K562 (cell line): Measurements from ENCODE around the gene BRSK1. TPM values are rescaled to one million over a fixed set of nuclear protein-coding genes. Genes with fewer than 3 reads are reported as not detected.

Experiments used
- ATAC-seq: fragments of 200-7000 bp; cut with Tn5 transposase; 3 replicates; pipeline ENCODE4 v1.9.1; 2020; ENCODE audit warnings: moderate library complexity
- BruUV-seq: library from RNA; stranded (reverse); fragments of 400-500 nt; replicated peaks from 2 replicates; lab custom pipeline; 2021; lab: Mats Ljungman, UMichigan
- CTCF ChIA-PET: fragments of 300-600 bp; formaldehyde crosslinking; extraction: SDS; loops from one replicate; lab custom pipeline; 2021; ENCODE audit warnings: low intra/inter-chr PET ratio; lab: Yijun Ruan, JAX
- POLR2A ChIA-PET: fragments of 300-600, 350-650 bp; sonication (Branson Sonifier 250); formaldehyde crosslinking; extraction: SDS; loops from one replicate; lab custom pipeline; 2021; ENCODE audit warnings: antibody characterized with exemption, inconsistent platforms; lab: Yijun Ruan, JAX
- DNase-seq, 4 experiments: peaks; one replicate each; pipeline versions ENCODE4 v3.0.0 to v3.0.0-alpha.2; 2011 to 2018; ENCODE audit warnings: low spot score in 3 of 4, mixed read lengths in 3 of 4; ENCODE audit errors: extremely low read depth in 1 of 4
- FAIRE-seq: peaks from 2 replicates; lab custom pipeline; 2011; peaks lifted over from hg19 to GRCh38; lab: Jason Lieb, UNC
- H2AFZ ChIP-seq: 2 replicates; pipeline ENCODE4 v1.6.0; 2011; ENCODE audit warnings: low read depth, low read length, control low read depth, inconsistent platforms
- H3K27ac ChIP-seq: fragments of 200-600 bp; 3 replicates; pipeline ENCODE4 v1.8.0; 2011; ENCODE audit warnings: low read depth, mild to moderate bottlenecking, control low read depth, inconsistent platforms, low read length, moderate library complexity, mixed read lengths; ENCODE audit errors: extremely low read depth
- H3K27me3 ChIP-seq, 2 experiments: fragments of 300-600 bp in 1 of 2; 2 replicates in 1 of 2; 3 replicates in 1 of 2; pipeline versions ENCODE4 v1.6.0 to v1.8.0; 2011; ENCODE audit warnings: inconsistent platforms in 2 of 2, low read length in 2 of 2, mild to moderate bottlenecking in 1 of 2, mixed read lengths in 1 of 2, moderate library complexity in 1 of 2; ENCODE audit not compliant: control insufficient read depth in 2 of 2, insufficient read depth in 2 of 2
- H3K36me3 ChIP-seq: fragments of 300-600 bp; 3 replicates; pipeline ENCODE4 v1.8.0; 2011; ENCODE audit warnings: mild to moderate bottlenecking, low read length, inconsistent platforms; ENCODE audit not compliant: control insufficient read depth, insufficient read depth
- H3K4me1 ChIP-seq, 2 experiments: fragments of 200-600 bp in 1 of 2; replicated peaks in 1 of 2; 2 replicates in 1 of 2; 3 replicates in 1 of 2; pipeline versions ENCODE4 v1.5.1 to v1.8.0; 2011; ENCODE audit warnings: inconsistent platforms in 2 of 2, low read length in 2 of 2, mild to moderate bottlenecking in 1 of 2, mixed read lengths in 1 of 2, moderate library complexity in 1 of 2; ENCODE audit not compliant: control insufficient read depth in 2 of 2, insufficient read depth in 2 of 2
- H3K4me2 ChIP-seq: 2 replicates; pipeline ENCODE4 v1.6.1; 2011; ENCODE audit warnings: low read length, control low read depth, inconsistent platforms, mixed read lengths; ENCODE audit not compliant: insufficient read depth
- H3K4me3 ChIP-seq: fragments of 200-600 bp; sonication (generic), shearing (Covaris generic); 2 replicates; pipeline ENCODE4 v1.5.1; 2016; ENCODE audit warnings: control low read depth, inconsistent platforms
- H3K79me2 ChIP-seq: fragments of 200-600 bp; 3 replicates; pipeline ENCODE4 v1.8.0; 2011; ENCODE audit warnings: low read length, inconsistent platforms; ENCODE audit not compliant: control insufficient read depth, insufficient read depth
- H3K9ac ChIP-seq, 2 experiments: 2 replicates each; pipeline versions ENCODE4 v1.6.0 to v1.6.1; 2011; ENCODE audit warnings: low read depth in 2 of 2, low read length in 2 of 2, control low read depth in 1 of 2, inconsistent platforms in 1 of 2, mild to moderate bottlenecking in 1 of 2, mixed read lengths in 1 of 2; ENCODE audit not compliant: insufficient read depth in 1 of 2
- H3K9me1 ChIP-seq: one replicate; pipeline ENCODE4 v1.6.0; 2011; ENCODE audit warnings: inconsistent platforms, mild to moderate bottlenecking, low read length, moderate library complexity; ENCODE audit not compliant: control insufficient read depth, insufficient read depth
- H3K9me3 ChIP-seq: replicated peaks from 2 replicates; pipeline ENCODE4 v1.5.1; 2011; ENCODE audit warnings: low read depth, low read length, inconsistent platforms; ENCODE audit not compliant: control insufficient read depth, insufficient read depth
- H4K20me1 ChIP-seq: replicated peaks from 2 replicates; pipeline ENCODE4 v1.6.1; 2011; ENCODE audit warnings: low read length, inconsistent platforms, mixed read lengths; ENCODE audit not compliant: control insufficient read depth, insufficient read depth
- ZNF263 ChIP-seq: sonication (generic); formaldehyde crosslinking; IDR thresholded peaks from 2 replicates; pipeline ENCODE4 v1.8.0; 2022; ENCODE audit warnings: mild to moderate bottlenecking, missing genetic modification reagents, borderline replicate concordance
- WGBS: fragments of 100-300 bp; shearing (Covaris generic); methylation state at CpG from one replicate; pipeline ENCODE4 v1.1.6; 2016; ENCODE audit warnings: low coverage, mixed read lengths; ENCODE audit not compliant: insufficient coverage; ENCODE audit errors: missing lambda C conversion rate; 5-methylcytosine and 5-hydroxymethylcytosine counted together
- in situ Hi-C: fragments of 300-500 bp; cut with MboI; formaldehyde crosslinking; loops from 4 replicates; pipeline ENCODE4 v1.15.0; 2018; ENCODE audit warnings: inconsistent platforms, mixed read lengths
- intact Hi-C: fragments of 100-400 bp; cut with micrococcal nuclease; formaldehyde crosslinking; loops from 2 replicates; pipeline ENCODE4 v1.14.2; 2022
- polyA plus RNA-seq, 8 experiments: library from polyadenylated mRNA; depleted of rRNA in 4 of 8; stranded (reverse) in 5 of 8; unstranded in 3 of 8; fragments of >200 nt; fragmentation: Nextera tagmentation in 2 of 8; fragmentation: Illumina TruSeq in 1 of 8; extraction: Ambion mirVana in 2 of 8; extraction: Trizol in 1 of 8; gene quantifications; 2 replicates each; pipeline versions ENCODE4 v1.2.1 to v1.2.3, GENCODE V29; 2011 to 2014; ENCODE audit warnings: inconsistent platforms in 1 of 8, missing spikeins in 1 of 8
- total RNA-seq, 7 experiments: library from RNA; depleted of rRNA in 6 of 7; stranded (reverse); fragments of >200 nt in 6 of 7; fragmentation: Illumina TruSeq in 2 of 7; extraction: Trizol in 2 of 7; gene quantifications; 2 replicates each; pipeline versions ENCODE4 v1.2.1 to v1.2.3, GENCODE V29; 2011 to 2021; ENCODE audit warnings: low replicate concordance in 1 of 7
- TF ChIP-seq, protein P1 (sequence below): fragments of 150-350 bp; IDR thresholded peaks from 2 replicates; pipeline ENCODE4 v1.6.1; 2014; ENCODE audit warnings: low read depth, mild to moderate bottlenecking, low read length, borderline replicate concordance
- TF ChIP-seq, protein P2 (sequence below): sonication (generic); formaldehyde crosslinking; IDR thresholded peaks from 2 replicates; pipeline ENCODE4 v1.8.1; 2023; ENCODE audit warnings: mild to moderate bottlenecking, missing genetic modification reagents
- TF ChIP-seq, protein P3 (sequence below): fragments of 450-650 bp; formaldehyde crosslinking; IDR thresholded peaks from 2 replicates; pipeline ENCODE4 v1.4.0; 2022; ENCODE audit warnings: missing genetic modification characterization

Gene BRSK1
- total and polyA plus RNA-seq, 9 of the 15 experiments (the other 6 are each of a cell fraction or from before 2014, with no cell fraction given): 1.7 to 9.3 (median 3.8) TPM; not detected in 2

DNA sequence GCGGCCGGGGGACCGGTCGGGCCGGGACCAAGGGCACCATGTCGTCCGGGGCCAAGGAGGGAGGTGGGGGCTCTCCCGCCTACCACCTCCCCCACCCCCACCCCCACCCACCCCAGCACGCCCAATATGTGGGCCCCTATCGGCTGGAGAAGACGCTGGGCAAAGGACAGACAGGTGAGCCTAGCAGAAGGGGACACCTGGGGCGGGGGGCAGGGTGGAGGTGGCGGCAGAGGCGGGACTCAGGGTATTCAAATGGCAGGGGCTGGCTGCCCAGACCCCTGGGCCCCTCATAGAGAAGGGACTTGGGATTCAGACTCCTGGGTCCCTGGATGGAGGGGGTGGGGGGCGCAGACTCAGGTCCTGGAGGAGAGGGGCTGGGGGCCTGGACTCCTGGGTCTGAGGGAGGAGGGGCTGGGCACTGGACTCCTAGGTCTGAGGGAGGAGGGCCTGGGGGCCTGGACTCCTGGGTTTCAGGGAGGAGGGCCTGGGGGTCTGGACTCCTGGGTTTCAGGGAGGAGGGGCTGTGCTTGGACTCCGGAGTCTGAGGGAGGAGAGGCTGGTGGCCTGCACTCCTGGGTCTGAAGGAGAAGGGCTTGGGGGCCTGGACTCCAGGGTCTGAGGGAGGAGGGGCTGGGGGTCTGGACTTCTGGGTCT, 735 bp downstream of the BRSK1 start:
- no peaks in the 10 kb centered on the region for H4K20me1 ChIP-seq
- no TSS peak for BruUV-seq
- H3K27me3 ChIP-seq: no peaks in the 10 kb centered on the region
- in situ Hi-C loops: loop anchor here (10.0 kb wide), 1 partner anchor 340 kb away; the partner anchor contains the start of gene ZNF784
- ChIA-PET POLR2A (no interaction called here), CTCF (no interaction called here)
- ATAC-seq (no peak), FAIRE-seq (no peak), DNase-seq (no peak)
- no peaks in the 10 kb centered on the region for H3K36me3 ChIP-seq
- H2AFZ ChIP-seq: no peak overlapping the region
- H3K4me1 ChIP-seq: peaks cover 14 to 44% of the 10 kb centered on the region in 2 experiments
- H3K79me2 ChIP-seq: peaks cover 3% of the 10 kb centered on the region; the same call in 1 of the 3 replicates
- WGBS: no CpG with 5 or more reads among the region's 16 CpGs
- peak overlapping the region; percentile 42 for H3K4me3 ChIP-seq
- H3K4me2 ChIP-seq: no peak overlapping the region
- intact Hi-C loops: no loop called here
- H3K9me1 ChIP-seq: no peaks in the 10 kb centered on the region
- H3K27ac ChIP-seq: peak overlapping the region; percentile 52; the same call in 1 of the 3 replicates
- peak overlapping the region in 1 of 2 experiments; percentile 81; a peak in 2 of 4 replicates for H3K9ac ChIP-seq
- H3K9me3 ChIP-seq: no peaks in the 10 kb centered on the region
- TF ChIP-seq, protein P1, sequence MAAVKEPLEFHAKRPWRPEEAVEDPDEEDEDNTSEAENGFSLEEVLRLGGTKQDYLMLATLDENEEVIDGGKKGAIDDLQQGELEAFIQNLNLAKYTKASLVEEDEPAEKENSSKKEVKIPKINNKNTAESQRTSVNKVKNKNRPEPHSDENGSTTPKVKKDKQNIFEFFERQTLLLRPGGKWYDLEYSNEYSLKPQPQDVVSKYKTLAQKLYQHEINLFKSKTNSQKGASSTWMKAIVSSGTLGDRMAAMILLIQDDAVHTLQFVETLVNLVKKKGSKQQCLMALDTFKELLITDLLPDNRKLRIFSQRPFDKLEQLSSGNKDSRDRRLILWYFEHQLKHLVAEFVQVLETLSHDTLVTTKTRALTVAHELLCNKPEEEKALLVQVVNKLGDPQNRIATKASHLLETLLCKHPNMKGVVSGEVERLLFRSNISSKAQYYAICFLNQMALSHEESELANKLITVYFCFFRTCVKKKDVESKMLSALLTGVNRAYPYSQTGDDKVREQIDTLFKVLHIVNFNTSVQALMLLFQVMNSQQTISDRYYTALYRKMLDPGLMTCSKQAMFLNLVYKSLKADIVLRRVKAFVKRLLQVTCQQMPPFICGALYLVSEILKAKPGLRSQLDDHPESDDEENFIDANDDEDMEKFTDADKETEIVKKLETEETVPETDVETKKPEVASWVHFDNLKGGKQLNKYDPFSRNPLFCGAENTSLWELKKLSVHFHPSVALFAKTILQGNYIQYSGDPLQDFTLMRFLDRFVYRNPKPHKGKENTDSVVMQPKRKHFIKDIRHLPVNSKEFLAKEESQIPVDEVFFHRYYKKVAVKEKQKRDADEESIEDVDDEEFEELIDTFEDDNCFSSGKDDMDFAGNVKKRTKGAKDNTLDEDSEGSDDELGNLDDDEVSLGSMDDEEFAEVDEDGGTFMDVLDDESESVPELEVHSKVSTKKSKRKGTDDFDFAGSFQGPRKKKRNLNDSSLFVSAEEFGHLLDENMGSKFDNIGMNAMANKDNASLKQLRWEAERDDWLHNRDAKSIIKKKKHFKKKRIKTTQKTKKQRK: no peak
- no peak for TF ChIP-seq ZNF263
- TF ChIP-seq, protein P2, sequence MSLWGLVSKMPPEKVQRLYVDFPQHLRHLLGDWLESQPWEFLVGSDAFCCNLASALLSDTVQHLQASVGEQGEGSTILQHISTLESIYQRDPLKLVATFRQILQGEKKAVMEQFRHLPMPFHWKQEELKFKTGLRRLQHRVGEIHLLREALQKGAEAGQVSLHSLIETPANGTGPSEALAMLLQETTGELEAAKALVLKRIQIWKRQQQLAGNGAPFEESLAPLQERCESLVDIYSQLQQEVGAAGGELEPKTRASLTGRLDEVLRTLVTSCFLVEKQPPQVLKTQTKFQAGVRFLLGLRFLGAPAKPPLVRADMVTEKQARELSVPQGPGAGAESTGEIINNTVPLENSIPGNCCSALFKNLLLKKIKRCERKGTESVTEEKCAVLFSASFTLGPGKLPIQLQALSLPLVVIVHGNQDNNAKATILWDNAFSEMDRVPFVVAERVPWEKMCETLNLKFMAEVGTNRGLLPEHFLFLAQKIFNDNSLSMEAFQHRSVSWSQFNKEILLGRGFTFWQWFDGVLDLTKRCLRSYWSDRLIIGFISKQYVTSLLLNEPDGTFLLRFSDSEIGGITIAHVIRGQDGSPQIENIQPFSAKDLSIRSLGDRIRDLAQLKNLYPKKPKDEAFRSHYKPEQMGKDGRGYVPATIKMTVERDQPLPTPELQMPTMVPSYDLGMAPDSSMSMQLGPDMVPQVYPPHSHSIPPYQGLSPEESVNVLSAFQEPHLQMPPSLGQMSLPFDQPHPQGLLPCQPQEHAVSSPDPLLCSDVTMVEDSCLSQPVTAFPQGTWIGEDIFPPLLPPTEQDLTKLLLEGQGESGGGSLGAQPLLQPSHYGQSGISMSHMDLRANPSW (CRISPR knock-in tag): no peak
- TF ChIP-seq, protein P3, sequence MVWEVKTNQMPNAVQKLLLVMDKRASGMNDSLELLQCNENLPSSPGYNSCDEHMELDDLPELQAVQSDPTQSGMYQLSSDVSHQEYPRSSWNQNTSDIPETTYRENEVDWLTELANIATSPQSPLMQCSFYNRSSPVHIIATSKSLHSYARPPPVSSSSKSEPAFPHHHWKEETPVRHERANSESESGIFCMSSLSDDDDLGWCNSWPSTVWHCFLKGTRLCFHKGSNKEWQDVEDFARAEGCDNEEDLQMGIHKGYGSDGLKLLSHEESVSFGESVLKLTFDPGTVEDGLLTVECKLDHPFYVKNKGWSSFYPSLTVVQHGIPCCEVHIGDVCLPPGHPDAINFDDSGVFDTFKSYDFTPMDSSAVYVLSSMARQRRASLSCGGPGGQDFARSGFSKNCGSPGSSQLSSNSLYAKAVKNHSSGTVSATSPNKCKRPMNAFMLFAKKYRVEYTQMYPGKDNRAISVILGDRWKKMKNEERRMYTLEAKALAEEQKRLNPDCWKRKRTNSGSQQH (CRISPR knock-in tag): no peak
